Small intestine (tissue), 7 donors: ENCODE results near the gene HMOX2. TPM values are rescaled to one million over a fixed set of nuclear protein-coding genes. Genes with fewer than 3 reads are reported as not detected.

ENCODE experiments used
- DNase-seq, 2 donors: peaks; one replicate each; pipeline versions ENCODE4 v3.0.0 to v3.0.0-alpha.2; 2013
- FAIRE-seq: peaks from 2 replicates; lab custom pipeline; 2012; peaks lifted over from hg19 to GRCh38; lab: Jason Lieb, UNC
- H3K27ac ChIP-seq, 3 donors: one replicate each; pipeline ENCODE4 v1.5.1; 2013; ENCODE audit warnings: low read length in 2 of 3, mild to moderate bottlenecking in 2 of 3, control low read depth in 1 of 3, inconsistent platforms in 1 of 3, low read depth in 1 of 3, moderate library complexity in 1 of 3
- H3K27me3 ChIP-seq, 3 donors: one replicate each; pipeline ENCODE4 v1.6.1; 2013; ENCODE audit warnings: low read length in 3 of 3, inconsistent platforms in 1 of 3; ENCODE audit not compliant: control insufficient read depth in 3 of 3, insufficient read depth in 3 of 3
- H3K36me3 ChIP-seq, 3 donors: one replicate each; pipeline ENCODE4 v1.6.1; 2013; ENCODE audit warnings: low read length in 3 of 3, inconsistent platforms in 1 of 3, low read depth in 1 of 3, mild to moderate bottlenecking in 1 of 3, moderate library complexity in 1 of 3; ENCODE audit not compliant: control insufficient read depth in 3 of 3, insufficient read depth in 2 of 3
- H3K4me1 ChIP-seq, 3 donors: one replicate each; pipeline ENCODE4 v1.6.1; 2013; ENCODE audit warnings: low read length in 2 of 3, inconsistent platforms in 1 of 3, low read depth in 1 of 3, mild to moderate bottlenecking in 1 of 3, moderate library complexity in 1 of 3; ENCODE audit not compliant: control insufficient read depth in 3 of 3, insufficient read depth in 2 of 3
- H3K4me3 ChIP-seq, 3 donors: one replicate each; pipeline ENCODE4 v1.5.1; 2013; ENCODE audit warnings: low read length in 3 of 3, control low read depth in 1 of 3, inconsistent platforms in 1 of 3, low read depth in 1 of 3, mild to moderate bottlenecking in 1 of 3, moderate library complexity in 1 of 3
- H3K9me3 ChIP-seq, 2 donors: one replicate each; pipeline ENCODE4 v1.6.1; 2013; ENCODE audit warnings: low read depth in 1 of 2, low read length in 1 of 2; ENCODE audit not compliant: control insufficient read depth in 2 of 2, insufficient read depth in 1 of 2
- WGBS, 3 donors: extraction: QIAGEN DNeasy Blood & Tissue Kit; methylation state at CpG; one replicate each; pipeline ENCODE4 v1.1.7; 2013; 5-methylcytosine and 5-hydroxymethylcytosine counted together
- polyA plus RNA-seq, 4 donors: library from polyadenylated mRNA; stranded (reverse) in 3 of 4; unstranded in 1 of 4; fragments of 200-250 nt in 3 of 4; fragments of 120-200 nt in 1 of 4; gene quantifications; one replicate each; pipeline versions ENCODE4 v1.2.1 to v1.2.3, GENCODE V29; 2013
- donor health status: healthy with polysubstance abuse.
- donor health status: control.
- donor health status: control.
- donor health status: Bipolar disorder and iron deficiency.
- donor health status: healthy.

The HMOX2 gene
- polyA plus RNA-seq, 4 donors = 42.1 to 89.7 (median 74.6) TPM

- WGBS, 3 donors = 71 to 82% (median 79%) methylated on average over 8 of the region's 8 CpGs
- no peaks in the 10 kb centered on the region for H3K4me1 ChIP-seq
- H3K36me3 ChIP-seq = peaks cover 5 to 68% (median 14%) of the 10 kb centered on the region in 3 donors
These were observed 40.7 kb upstream of the HMOX2 start for GRCh38 chr16:4435337-4436067.

GRCh38 chr16:4437366-4437765 is 38.8 kb upstream of the HMOX2 start:
- Histone ChIP-seq H3K27me3 (no peaks in the 10 kb centered on the region), H3K27ac (no peak overlapping the region), H3K4me3 (no peak overlapping the region), H3K9me3 (no peaks in the 10 kb centered on the region), H3K4me1 (no peaks in the 10 kb centered on the region), H3K36me3 (peaks cover 13 to 69% (median 21%) of the 10 kb centered on the region in 3 donors)
- FAIRE-seq = no peak
- DNase-seq = no peak
- 94 to 99% (median 96%) methylated on average over 3 of the region's 3 CpGs for WGBS, 3 donors

More at GRCh38 chr16:4435337-4436067, 40.7 kb upstream of the HMOX2 start:
- no peak overlapping the region for H3K4me3 ChIP-seq
- DNase-seq (no peak), FAIRE-seq (no peak)
- no peak overlapping the region for H3K27ac ChIP-seq
- H3K9me3 ChIP-seq = no peaks in the 10 kb centered on the region
- H3K27me3 ChIP-seq = no peaks in the 10 kb centered on the region

DNA sequence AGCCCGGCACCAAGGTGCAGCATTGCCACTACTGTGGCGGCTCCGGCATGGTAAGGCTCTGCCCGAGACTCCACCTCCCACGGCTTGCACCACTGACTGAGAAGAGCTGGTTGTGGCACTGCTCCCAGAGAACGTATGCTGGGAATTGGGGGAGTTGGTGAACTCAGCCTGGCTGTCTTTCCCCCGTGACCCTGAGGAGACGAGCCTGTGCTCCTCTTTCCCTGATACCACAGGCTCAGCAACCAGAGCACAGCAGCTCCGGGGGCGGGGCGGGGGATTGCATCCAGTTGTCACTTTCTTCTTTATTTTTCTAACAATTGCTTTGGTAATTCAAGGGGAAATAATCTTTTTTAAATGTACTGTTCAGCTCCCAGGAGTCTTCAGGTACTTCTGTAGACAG is 33.8 kb upstream of the HMOX2 start:
- no peak for FAIRE-seq
- 92 to 95% (median 93%) methylated on average over 11 of the region's 11 CpGs for WGBS, 3 donors
- peaks cover 28 to 81% (median 47%) of the 10 kb centered on the region in 3 donors for H3K36me3 ChIP-seq
- H3K4me3 ChIP-seq = no peak overlapping the region
- no peaks in the 10 kb centered on the region for H3K9me3 ChIP-seq
- H3K4me1 ChIP-seq = no peaks in the 10 kb centered on the region
- no peak for DNase-seq
- no peaks in the 10 kb centered on the region for H3K27me3 ChIP-seq
- H3K27ac ChIP-seq = no peak overlapping the region

DNA sequence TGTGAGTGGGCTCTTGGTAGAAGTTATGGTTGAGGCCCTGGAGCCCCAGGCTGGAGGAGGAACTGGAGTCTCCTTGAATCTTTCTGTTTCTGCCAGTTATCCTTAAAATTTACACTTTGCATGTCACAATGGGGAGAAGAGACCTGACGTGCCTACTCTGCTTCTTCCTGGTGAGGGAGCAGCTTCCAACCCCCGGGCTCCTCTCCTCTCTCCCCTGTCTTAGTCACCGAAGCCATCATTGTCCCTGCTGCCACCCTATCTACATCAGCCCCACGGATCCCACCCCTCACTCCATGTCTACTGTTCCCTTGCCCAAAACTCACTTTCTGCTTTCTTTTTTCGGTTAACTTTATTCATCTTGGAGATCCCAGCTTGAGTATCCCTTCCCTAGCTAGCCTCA is 32.9 kb upstream of the HMOX2 start:
- H3K4me1 ChIP-seq = no peaks in the 10 kb centered on the region
- 68 to 80% (median 80%) methylated on average over 5 of the region's 5 CpGs for WGBS, 3 donors
- H3K9me3 ChIP-seq = no peaks in the 10 kb centered on the region
- H3K4me3 ChIP-seq = no peak overlapping the region
- no peak for FAIRE-seq
- peaks cover 30 to 84% (median 46%) of the 10 kb centered on the region in 3 donors for H3K36me3 ChIP-seq
- H3K27ac ChIP-seq = no peak overlapping the region
- no peaks in the 10 kb centered on the region for H3K27me3 ChIP-seq
- DNase-seq = no peak

- WGBS, 3 donors = 88 to 95% (median 93%) methylated on average over 4 of the region's 4 CpGs
- no peak overlapping the region for H3K27ac ChIP-seq
- DNase-seq (no peak), FAIRE-seq (no peak)
- no peaks in the 10 kb centered on the region for H3K27me3 ChIP-seq
- H3K9me3 ChIP-seq = no peaks in the 10 kb centered on the region
- no peak overlapping the region for H3K4me3 ChIP-seq
- peaks cover 33 to 88% (median 46%) of the 10 kb centered on the region in 3 donors for H3K36me3 ChIP-seq
- no peaks in the 10 kb centered on the region for H3K4me1 ChIP-seq
These were observed 32.2 kb upstream of the HMOX2 start for GRCh38 chr16:4443986-4444385.

DNA sequence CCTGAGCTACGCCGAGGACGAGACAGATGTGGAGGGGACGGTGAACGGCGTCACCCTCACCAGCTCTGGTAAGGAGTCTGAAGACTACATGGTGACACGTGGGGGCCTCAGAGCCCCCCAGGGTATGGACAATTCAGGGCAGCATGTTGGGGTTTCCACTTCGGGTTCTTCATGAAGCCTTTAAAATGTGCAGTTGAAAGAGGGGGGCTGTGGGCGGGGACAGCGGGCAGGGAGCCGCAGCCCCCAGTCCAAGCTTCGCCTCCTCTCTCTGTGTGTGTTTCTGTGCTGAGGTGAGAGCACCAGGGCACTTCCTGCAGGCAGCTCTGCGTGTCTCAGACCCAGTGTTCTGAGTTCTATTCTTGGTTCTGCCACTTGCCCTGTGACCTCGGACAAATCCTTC is 25.8 kb upstream of the HMOX2 start:
- no peaks in the 10 kb centered on the region for H3K9me3 ChIP-seq
- no peak for FAIRE-seq
- H3K4me1 ChIP-seq = no peaks in the 10 kb centered on the region
- H3K4me3 ChIP-seq = no peak overlapping the region
- no peaks in the 10 kb centered on the region for H3K27me3 ChIP-seq
- WGBS, 3 donors = 93 to 98% (median 95%) methylated on average over 14 of the region's 14 CpGs
- no peak overlapping the region for H3K27ac ChIP-seq
- peaks cover 32 to 91% (median 33%) of the 10 kb centered on the region in 3 donors for H3K36me3 ChIP-seq
- no peak for DNase-seq

- Histone ChIP-seq H3K9me3 (no peaks in the 10 kb centered on the region), H3K27me3 (no peaks in the 10 kb centered on the region), H3K4me3 (no peak overlapping the region), H3K4me1 (no peaks in the 10 kb centered on the region), H3K27ac (no peak overlapping the region), H3K36me3 (peaks cover 36 to 92% (median 37%) of the 10 kb centered on the region in 3 donors)
- WGBS, 3 donors = 93 to 96% (median 94%) methylated on average over 14 of the region's 14 CpGs
- DNase-seq (no peak), FAIRE-seq (no peak)
These were observed 25.2 kb upstream of the HMOX2 start for GRCh38 chr16:4450931-4451519.

- no peaks in the 10 kb centered on the region for H3K27me3 ChIP-seq
- no peak for FAIRE-seq
- peaks cover 31 to 94% (median 35%) of the 10 kb centered on the region in 3 donors for H3K36me3 ChIP-seq
- no peak overlapping the region for H3K4me3 ChIP-seq
- H3K4me1 ChIP-seq = no peaks in the 10 kb centered on the region
- no peak overlapping the region for H3K27ac ChIP-seq
- no peaks in the 10 kb centered on the region for H3K9me3 ChIP-seq
- WGBS, 3 donors = 96 to 98% (median 97%) methylated on average over 5 of the region's 5 CpGs
- DNase-seq = no peak
These were observed 23.5 kb upstream of the HMOX2 start for GRCh38 chr16:4452674-4453073.
